Activated T-cell treated with anti-CD3 and anti-CD28 coated beads for 1 hour (primary cell): ENCODE results near the gene PPAN.

Experiments used
- DNase-seq: peaks from one replicate; pipeline ENCODE4 v3.0.0-alpha.2; 2020; ENCODE audit warnings: low read depth

Gene PPAN, protein sequence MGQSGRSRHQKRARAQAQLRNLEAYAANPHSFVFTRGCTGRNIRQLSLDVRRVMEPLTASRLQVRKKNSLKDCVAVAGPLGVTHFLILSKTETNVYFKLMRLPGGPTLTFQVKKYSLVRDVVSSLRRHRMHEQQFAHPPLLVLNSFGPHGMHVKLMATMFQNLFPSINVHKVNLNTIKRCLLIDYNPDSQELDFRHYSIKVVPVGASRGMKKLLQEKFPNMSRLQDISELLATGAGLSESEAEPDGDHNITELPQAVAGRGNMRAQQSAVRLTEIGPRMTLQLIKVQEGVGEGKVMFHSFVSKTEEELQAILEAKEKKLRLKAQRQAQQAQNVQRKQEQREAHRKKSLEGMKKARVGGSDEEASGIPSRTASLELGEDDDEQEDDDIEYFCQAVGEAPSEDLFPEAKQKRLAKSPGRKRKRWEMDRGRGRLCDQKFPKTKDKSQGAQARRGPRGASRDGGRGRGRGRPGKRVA

GRCh38 chr19:10106100-10106936, at the start of gene PPAN:
Gene PPAN, plus strand, starts transcription at chr19:10106362. Its CDS starts 33 bp downstream, at chr19:10106395.
- peak; percentile 93 for DNase-seq

DNA sequence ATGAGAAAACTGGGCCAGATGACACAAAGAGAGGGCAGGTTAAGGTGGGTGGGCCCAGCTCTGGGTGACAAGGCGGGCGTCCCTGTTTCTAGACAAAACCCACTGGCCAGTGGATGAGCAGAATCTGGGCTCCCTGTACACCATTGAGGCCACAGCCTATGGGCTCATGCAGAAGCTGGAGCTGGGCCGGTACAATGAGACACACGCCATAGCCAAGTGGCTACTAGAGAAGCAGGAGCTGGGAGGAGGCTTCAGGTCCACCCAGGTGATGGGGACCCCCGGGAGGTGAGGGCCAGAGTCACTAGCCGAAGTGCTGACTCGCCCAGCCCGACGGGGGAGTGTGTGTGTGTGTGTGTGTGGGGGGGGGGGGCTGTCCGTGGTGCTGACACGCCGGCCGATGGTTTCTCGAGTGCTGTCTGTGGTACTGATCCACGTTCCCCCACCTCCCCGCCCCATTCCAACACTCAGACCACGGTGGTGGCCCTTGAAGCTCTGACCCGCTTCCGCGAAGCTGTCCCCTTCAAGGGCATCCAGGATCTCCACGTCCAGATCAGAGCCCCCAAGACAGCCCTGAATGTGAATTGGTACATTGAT, 44.3 kb upstream of the PPAN start:
- DNase-seq, result no peak

- no peak for DNase-seq
These were observed 38.0 kb upstream of the PPAN start for GRCh38 chr19:10068205-10068604.

DNA sequence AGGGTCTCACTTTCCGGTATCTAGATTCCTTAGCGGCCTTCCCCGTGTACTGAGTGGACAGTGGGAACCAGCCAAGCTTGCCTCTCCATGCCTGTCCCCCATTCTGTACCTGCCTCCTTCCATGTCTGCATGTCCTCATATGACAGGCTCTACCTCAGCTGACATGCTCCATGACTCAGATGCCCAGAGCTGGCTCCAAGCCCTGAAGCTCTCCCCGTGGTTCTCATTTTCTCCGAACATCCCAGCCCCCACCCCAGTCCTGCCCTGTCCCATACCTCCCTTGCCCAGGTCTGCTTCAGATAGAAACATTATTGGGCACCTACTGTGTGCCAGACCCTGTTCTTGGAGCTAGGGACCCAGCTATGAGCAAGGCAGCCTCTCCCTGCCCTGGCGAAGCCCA, 37.1 kb upstream of the PPAN start:
- DNase-seq, result no peak

DNA sequence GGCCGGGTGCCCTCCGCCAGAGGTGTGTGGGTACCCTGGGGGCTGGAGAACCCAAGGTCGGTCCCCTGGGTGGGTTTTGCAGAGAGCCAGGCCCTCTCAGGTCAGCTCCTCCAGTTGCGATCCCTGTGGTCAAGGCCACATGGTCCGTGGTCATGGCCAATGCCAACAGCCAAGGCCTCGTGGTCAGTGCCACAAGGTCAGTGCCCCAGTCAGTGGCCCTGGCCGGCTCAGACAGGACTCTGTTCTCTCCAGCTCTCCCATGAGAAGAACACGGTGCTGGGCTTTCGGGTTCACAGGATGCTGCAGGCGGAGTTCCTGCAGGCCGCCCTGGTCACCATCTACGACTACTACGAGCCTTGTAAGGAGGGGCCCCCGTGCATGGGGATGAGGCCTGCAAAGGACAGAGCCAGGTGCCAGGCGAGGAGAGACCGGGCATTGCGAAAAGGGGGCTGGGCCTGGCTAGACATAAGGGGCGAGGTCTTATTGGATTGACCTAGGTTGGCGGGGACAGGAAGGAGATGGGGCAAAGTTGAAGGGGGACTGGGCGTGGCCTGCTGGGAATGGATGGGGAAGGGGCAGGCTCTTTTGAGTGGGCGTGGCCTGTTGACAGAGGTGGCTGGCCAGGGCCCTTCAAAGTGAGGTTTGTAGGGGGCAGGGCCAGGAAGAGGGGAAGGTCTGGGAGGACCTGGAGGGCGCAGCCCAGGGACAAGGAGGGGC, 35.3 kb upstream of the PPAN start:
- DNase-seq, result no peak

- peak; percentile 18 for DNase-seq
These were observed 32.0 kb upstream of the PPAN start for GRCh38 chr19:10074153-10074552.

- no peak for DNase-seq
These were observed 29.6 kb upstream of the PPAN start for GRCh38 chr19:10076535-10076934.

DNA sequence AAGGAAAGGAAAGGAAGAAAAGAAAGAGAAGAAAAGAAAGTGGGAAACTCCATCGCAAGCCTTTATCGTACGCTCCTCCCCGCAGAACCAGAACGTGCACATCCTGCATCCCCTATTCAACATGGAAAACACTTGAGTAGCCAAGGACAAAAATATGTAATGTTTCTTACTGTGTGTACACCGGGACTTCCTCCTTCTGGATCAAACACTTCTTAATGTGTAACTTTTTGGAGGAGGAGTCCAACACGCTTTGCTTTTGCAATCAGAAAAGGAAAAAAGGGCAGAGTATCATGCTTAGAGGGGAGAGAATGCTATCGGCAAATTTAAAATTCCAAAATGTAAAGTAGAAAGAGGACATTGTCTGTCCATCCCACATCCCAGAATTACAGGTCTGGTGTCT, 27.8 kb upstream of the PPAN start:
- no peak for DNase-seq

DNA sequence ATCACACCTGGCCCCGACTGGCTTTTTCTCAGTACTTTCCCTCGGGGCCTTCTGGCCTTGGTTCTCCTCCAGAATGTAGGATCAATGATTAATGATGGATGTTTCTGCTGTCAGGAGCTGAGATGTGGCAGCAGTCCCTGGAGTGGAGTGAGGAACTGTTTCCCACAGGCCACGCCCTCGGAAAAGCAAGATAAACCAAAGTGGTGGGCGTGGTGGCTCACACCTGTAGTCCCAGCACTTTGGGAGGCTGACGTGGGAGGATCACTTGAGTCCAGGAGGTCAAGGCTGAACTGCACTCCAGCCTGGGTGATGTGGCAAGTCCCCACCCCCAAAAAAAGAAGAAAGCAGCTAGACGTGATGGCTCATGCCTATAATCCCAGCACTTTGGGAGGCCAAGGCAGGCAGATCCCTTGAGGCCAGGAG, 27.1 kb upstream of the PPAN start:
- DNase-seq, result no peak

DNA sequence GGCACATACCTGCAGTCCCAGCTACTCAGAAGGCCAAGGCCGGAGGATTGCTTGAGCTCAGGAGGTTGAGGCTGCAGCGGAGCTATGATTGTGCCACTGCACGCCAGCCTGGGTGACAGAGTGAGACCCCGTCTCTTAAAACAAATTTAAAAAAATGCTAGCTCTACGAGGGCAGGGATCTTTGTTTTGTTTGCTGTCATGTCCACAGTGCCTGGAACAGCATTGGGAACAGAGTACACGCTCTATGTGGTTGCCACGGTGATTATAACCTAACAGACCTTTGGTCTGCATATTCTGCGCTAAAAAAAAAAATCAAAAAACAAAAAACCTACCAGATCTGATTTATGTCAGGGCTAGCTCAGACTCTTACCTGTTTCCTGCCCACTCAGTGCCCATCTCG, 22.3 kb upstream of the PPAN start:
- no peak for DNase-seq

GRCh38 chr19:10084803-10085202, 21.4 kb upstream of the PPAN start:
- DNase-seq, result no peak

- DNase-seq, result peak; percentile 78
These were observed 20.2 kb upstream of the PPAN start, which contains the start of gene SHFL for GRCh38 chr19:10085641-10086590. Gene SHFL, plus strand, starts transcription at chr19:10086317. Its CDS starts 111 bp downstream, at chr19:10086428.

DNA sequence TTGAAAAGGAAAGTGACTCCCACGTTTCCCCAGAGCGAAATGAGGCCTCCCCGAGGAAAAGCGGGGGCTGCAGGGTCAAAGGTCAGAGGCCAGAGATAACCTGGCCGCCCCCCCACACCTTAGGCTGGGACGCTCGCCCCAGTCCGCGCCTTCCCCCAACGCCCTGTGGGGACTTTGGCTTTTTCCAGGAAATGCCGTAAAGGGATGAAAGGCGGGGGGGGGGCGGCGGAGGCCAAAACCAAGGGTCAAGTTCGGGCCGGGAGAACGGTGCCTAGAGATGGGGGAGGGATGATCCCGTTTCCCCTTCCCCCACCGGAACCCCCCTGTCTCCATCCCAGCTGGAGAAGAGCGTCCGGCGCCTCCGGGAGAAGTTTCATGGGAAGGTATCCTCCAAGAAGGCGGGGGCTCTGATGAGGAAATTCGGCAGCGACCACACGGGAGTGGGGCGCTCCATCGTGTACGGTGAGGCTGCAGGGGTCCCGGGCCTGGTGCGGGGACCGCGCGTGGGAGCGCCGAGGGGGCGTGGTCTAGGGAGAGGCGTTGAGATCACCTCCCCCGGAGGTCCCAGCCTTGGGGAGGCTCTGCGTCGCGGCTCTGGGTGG, 19.5 kb upstream of the PPAN start:
- DNase-seq, result peak; percentile 41

- no peak for DNase-seq
These were observed 18.7 kb upstream of the PPAN start for GRCh38 chr19:10087296-10088061.

DNA sequence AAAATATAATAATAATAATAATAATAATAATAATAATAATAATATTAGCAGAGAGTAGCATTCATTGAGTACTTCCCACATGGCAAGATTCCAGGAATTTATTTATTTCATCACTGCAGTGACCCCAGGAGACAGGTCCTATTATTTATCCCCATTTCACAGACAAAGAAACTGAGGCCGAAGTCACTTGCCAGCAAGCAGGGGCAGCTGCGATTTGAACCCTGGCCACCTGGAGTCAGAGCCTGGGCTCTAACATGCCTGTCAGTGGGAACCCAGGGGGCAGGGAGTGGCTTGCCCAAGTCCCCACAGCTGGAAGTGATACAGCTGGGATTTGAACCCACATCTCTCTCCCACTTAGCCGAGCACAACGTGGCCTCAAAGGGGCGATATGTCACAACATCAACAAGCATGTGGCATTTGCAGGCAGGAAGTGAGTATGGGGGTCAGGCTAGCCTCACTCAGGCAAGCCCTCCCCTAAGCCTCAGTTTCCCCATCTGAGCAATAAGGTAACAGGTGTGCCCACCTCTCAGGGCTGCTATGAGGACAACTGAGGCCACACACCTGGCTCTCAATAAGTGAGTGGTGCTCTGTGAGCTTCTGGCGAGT, 17.1 kb upstream of the PPAN start:
- DNase-seq, result no peak

GRCh38 chr19:10089801-10090375, 16.3 kb upstream of the PPAN start:
- no peak for DNase-seq

GRCh38 chr19:10091370-10091687, 14.8 kb upstream of the PPAN start:
- no peak for DNase-seq

GRCh38 chr19:10091895-10092641, 14.1 kb upstream of the PPAN start:
- no peak for DNase-seq
